SK-N-MC (cell line): Measurements from ENCODE around the gene ARAP3.

Source experiments
- DNase-seq: peaks from one replicate; pipeline ENCODE4 v3.0.0-alpha.2; 2011; ENCODE audit warnings: low read depth, low spot score
- H3K27ac ChIP-seq: fragments of 200-600 bp; sonication (generic); 2 replicates; pipeline ENCODE4 v1.5.1; 2016; ENCODE audit warnings: mixed run types
- H3K36me3 ChIP-seq: fragments of 200-600 bp; sonication (generic); 2 replicates; pipeline ENCODE4 v1.6.1; 2017; ENCODE audit warnings: antibody characterized with exemption, low read length, mixed read lengths; ENCODE audit not compliant: insufficient read depth
- H3K4me3 ChIP-seq: fragments of 200-600 bp; sonication (generic); 2 replicates; pipeline ENCODE4 v1.5.1; 2016
- H3K9ac ChIP-seq: fragments of 200-600 bp; sonication (generic); 2 replicates; pipeline ENCODE4 v1.8.0; 2017; ENCODE audit warnings: mixed run types, mixed read lengths; ENCODE audit not compliant: insufficient read length
- H3K9me3 ChIP-seq: fragments of 200-600 bp; sonication (generic); 2 replicates; pipeline ENCODE4 v1.6.1; 2017; ENCODE audit warnings: low read depth, mild to moderate bottlenecking, antibody characterized with exemption, low read length, moderate library complexity, mixed read lengths
- EZH2 ChIP-seq: fragments of 200-600 bp; sonication (generic); IDR thresholded peaks from one replicate; pipeline ENCODE4 v1.6.1; 2017; ENCODE audit warnings: antibody characterized with exemption
- FOXP2 ChIP-seq: optimal IDR thresholded peaks from 2 replicates; pipeline ENCODE3; 2011; ENCODE audit warnings: mild to moderate bottlenecking, moderate library complexity; ENCODE audit not compliant: insufficient read depth; ENCODE audit errors: extremely low read length, control extremely low read depth
- POLR2AphosphoS5 ChIP-seq: IDR thresholded peaks from 2 replicates; pipeline ENCODE4 v1.6.1; 2012; ENCODE audit warnings: mild to moderate bottlenecking, low read depth, low read length, borderline replicate concordance

Gene ARAP3

DNA sequence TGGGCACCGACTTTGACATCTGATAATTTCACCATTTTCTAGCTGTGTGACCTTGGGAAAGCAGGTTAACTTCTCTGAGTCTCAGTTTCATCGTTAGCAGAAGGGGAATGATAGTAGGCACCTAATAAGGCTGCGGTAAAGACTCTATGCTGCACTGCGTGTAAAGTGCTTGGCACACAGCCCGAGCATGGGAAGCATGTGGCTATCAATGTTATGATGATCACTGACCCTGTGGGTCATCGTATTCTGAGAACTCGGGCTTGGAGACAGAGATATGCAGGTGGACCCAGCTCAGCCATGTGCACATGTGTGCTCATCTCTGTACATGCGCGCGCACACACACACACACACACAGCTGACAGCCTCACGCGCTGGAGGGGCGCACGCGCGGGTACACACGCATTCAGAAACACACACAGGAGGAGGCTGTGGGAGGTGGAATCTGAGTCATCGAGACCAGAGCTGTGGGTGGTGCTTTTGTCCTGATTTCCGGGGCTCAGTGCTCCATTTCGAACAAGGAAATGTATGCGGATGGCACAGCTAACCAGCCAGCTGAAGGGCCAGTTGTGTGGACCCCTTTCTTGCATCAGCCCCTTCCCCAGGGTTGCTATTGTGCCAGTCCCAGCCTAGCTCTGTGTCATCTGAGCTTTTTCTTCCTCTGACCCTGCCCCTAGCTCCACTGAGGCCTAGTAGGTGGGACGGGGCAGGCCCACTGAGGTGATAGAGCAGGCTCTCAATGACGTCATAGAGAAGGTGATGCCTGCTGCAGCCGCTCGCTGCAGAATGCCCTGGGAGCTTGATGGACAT, 11.1 kb upstream of the ARAP3 start:
- no peak overlapping the region for H3K9ac ChIP-seq
- TF ChIP-seq FOXP2 (no peak), POLR2AphosphoS5 (no peak), EZH2 (no peak)
- DNase-seq, result no peak
- H3K36me3 ChIP-seq, result no peaks in the 10 kb centered on the region
- no peak overlapping the region for H3K27ac ChIP-seq
- no peak overlapping the region for H3K4me3 ChIP-seq
- no peaks in the 10 kb centered on the region for H3K9me3 ChIP-seq

DNA sequence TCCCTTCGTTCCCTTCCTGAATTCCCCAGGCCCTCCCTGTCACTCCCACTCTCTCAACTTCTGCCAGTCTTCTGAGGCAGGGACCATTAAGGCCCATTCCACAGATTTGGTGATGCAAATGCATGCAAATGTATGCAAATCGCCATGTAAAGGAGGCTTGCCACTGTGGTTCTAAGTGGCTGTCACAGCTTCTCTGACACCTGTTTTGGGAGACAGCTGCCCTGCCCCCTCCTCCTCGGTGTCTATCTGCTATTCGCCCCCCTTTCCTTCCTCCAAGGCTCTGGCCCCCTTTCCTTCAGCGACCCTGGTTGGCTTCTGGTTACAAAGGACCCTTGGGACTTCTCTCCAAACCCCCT, 10.5 kb upstream of the ARAP3 start:
- no peaks in the 10 kb centered on the region for H3K9me3 ChIP-seq
- H3K9ac ChIP-seq, result no peak overlapping the region
- no peaks in the 10 kb centered on the region for H3K36me3 ChIP-seq
- DNase-seq, result no peak
- no peak for TF ChIP-seq POLR2AphosphoS5
- no peak for TF ChIP-seq EZH2
- no peak for TF ChIP-seq FOXP2
- H3K27ac ChIP-seq, result no peak overlapping the region
- H3K4me3 ChIP-seq, result peak overlapping the region; percentile 54

DNA sequence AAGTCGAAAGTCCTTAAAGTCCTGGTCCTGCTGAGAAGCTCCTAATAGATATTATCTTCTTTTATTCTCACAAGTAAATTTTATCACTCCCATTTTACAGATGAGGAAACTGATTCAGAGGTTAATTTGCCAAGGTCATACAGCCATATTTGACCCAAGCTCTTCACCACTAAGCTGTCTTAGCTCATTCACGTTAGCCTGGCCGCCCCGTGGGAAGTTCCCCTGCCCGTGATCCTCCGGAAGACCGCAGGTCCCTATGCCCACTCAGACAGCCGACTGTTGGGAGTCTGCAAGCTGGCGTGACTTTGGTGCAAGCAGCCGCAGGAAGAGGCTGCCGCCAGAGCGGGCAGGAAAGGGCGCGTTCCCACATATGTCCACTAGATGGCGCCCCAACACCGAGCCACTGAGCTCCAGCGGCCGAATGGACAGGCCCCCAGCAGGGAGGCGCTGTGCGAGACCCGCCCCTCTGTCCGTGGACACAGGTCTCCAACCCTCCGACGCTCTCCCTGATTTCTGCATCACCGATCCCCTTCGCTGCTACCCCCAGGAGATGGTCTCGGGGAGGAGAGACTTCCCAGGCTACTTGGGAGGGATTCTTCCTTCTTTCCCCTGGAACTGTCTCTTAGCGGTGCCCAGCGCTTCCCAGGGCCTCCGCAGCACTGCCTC, 10.0 kb upstream of the ARAP3 start:
- no peak for DNase-seq
- Histone ChIP-seq H3K9ac (no peak overlapping the region), H3K27ac (no peak overlapping the region), H3K4me3 (peak overlapping the region; percentile 54), H3K9me3 (no peaks in the 10 kb centered on the region), H3K36me3 (no peaks in the 10 kb centered on the region)
- TF ChIP-seq FOXP2, result no peak

DNA sequence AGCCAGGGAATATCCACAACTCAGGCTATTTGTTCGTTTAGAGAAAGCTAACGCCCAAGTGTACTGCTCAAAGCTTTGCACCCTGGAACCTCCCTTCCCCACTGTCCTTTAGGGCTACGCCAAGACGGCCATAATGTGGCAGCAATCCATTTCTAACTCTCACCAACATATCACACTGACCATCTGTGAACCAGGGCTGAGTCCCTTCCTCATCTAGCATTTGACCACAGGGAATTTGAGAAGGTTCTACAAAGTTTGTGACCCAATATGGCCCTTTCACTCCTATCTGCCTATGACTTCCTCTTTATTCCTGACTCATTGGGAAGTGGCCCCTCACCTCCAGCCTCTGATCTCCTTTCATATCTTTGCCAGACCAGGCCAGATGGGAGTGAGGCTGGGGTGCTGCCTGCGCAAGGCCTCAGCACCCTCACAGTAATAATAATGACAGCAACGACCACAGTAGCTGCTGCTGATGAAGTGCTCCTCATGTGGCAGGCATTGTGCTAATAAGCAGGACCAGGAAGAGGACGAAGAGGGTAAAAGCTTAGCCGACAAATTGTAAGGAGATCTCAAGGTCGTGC, 9.3 kb upstream of the ARAP3 start:
- Histone ChIP-seq H3K36me3 (no peaks in the 10 kb centered on the region), H3K4me3 (no peak overlapping the region), H3K27ac (no peak overlapping the region), H3K9ac (no peak overlapping the region), H3K9me3 (no peaks in the 10 kb centered on the region)
- no peak for TF ChIP-seq POLR2AphosphoS5
- no peak for TF ChIP-seq EZH2
- no peak for TF ChIP-seq FOXP2
- DNase-seq, result no peak

DNA sequence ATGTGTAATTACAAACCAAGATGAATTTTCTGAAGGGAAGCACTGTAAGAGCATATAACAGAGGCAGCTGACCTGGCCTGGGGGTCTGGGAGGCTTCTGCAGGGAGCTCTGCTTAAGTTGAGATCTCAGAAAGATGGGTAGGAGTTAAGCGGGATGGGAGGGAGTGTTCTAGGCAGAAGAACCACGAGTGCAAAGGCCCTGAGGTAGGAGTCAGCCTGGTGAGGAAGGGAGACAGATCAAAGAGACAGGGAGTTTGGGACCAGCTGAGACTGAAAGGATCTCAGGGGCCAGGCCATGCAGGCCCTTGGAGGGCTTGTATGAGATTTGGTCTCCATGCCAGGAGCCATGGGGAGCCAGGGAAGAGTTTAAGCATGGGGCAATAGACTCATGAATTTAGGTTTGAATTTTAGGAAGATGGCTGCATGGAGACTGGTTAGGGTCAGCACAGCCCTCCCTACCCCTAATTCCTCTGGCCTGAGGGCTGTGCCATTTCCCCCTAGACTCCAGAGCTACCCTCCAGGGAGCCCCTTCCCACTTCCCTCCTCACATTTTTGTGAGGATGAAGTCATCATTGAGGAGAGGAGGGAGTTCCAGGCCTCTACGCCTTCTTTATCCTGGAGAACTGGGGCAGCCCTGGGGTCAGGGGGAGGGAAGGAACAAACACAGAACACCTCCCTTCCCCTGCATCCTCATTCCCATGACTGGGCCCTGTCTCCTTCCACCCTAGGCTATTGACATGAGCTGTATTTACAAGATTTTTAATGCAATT, 4.8 kb upstream of the ARAP3 start:
- H3K36me3 ChIP-seq, result no peaks in the 10 kb centered on the region
- H3K4me3 ChIP-seq, result no peak overlapping the region
- no peak overlapping the region for H3K27ac ChIP-seq
- TF ChIP-seq FOXP2 (no peak), POLR2AphosphoS5 (no peak), EZH2 (no peak)
- no peaks in the 10 kb centered on the region for H3K9me3 ChIP-seq
- no peak for DNase-seq
- H3K9ac ChIP-seq, result no peak overlapping the region

DNA sequence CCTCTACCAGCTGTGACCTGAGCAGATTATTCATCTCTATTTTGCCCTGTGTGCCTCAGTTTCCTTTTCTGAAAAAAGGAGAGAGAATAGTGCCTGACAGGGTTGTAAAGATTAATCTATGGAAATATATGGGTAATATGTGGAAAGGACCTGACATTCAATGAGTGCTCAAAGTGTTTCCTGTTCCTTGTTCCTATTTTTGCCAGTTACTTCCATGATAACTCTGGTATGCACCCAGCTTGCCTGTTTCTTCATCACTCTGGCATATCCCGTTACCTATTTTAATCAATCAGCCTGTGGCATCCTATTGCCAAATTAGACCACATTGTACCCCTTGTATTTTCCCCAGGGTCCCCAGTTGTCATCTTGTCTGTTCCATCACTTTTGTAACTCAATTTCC, 3.6 kb upstream of the ARAP3 start:
- no peaks in the 10 kb centered on the region for H3K9me3 ChIP-seq
- no peak overlapping the region for H3K4me3 ChIP-seq
- no peak for DNase-seq
- H3K27ac ChIP-seq, result no peak overlapping the region
- H3K9ac ChIP-seq, result no peak overlapping the region
- TF ChIP-seq POLR2AphosphoS5, result no peak
- no peak for TF ChIP-seq FOXP2
- no peak for TF ChIP-seq EZH2
- no peaks in the 10 kb centered on the region for H3K36me3 ChIP-seq

DNA sequence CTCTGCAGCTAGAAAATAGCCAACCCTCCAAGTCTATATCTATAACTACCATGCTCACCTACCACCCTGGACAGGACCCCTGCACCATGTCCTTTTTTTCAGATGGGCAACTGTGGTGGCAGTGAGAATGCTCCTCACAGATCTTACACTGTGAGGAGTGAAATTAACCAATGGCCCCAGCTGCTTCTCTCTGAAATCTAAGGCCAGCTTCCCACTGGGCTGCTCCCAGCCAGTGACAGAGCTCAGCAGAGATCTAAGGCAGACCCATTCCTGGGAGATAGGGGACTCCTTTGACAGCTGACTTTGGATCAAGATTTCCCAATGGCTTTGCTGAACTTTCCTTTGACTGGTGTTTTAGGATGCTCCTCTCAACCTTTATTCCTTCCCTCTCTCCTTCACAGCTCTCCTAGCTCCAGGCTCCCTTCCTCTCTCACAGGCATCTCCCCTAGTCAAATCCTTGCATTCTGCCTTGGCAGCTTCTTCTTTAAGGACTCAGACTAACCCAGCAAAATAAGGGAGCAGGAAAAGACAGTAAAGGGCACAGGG, 1.6 kb upstream of the ARAP3 start:
- no peaks in the 10 kb centered on the region for H3K36me3 ChIP-seq
- DNase-seq, result no peak
- no peaks in the 10 kb centered on the region for H3K9me3 ChIP-seq
- H3K27ac ChIP-seq, result no peak overlapping the region
- no peak overlapping the region for H3K4me3 ChIP-seq
- H3K9ac ChIP-seq, result no peak overlapping the region
- TF ChIP-seq POLR2AphosphoS5 (no peak), FOXP2 (no peak), EZH2 (no peak)

DNA sequence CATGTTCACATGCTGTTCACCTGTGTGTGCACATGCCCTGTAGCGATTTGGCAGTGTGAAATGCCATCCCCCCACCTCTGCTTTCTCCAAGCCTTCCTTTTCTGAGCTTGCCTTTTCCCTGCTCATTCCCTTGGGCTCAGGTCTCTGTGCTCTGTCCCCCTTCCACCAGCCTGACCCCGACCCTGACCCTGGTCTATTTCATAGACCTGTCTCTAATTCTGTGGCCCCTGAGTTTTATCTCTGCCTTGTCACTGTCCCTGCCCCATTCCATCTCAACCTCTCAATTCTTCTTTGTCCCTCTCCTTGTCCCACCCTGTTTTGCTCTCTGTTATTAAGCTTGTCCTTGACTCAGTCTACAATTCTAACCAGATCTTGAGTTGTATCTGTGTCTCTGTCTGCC, 735 bp downstream of the ARAP3 start:
- H3K36me3 ChIP-seq, result no peaks in the 10 kb centered on the region
- TF ChIP-seq POLR2AphosphoS5 (no peak), FOXP2 (no peak), EZH2 (no peak)
- H3K9ac ChIP-seq, result no peak overlapping the region
- no peak for DNase-seq
- no peak overlapping the region for H3K27ac ChIP-seq
- no peaks in the 10 kb centered on the region for H3K9me3 ChIP-seq
- no peak overlapping the region for H3K4me3 ChIP-seq
